Lung (tissue), 12 donors: Measurements from ENCODE around the gene ARHGAP15. TPM values are rescaled to one million over a fixed set of nuclear protein-coding genes. Genes with fewer than 3 reads are reported as not detected.
A peak's percentile ranks its signal among the peaks of the same experiment; 100 is the strongest.

Experiments used
- ATAC-seq: fragments of 200-7000 bp; cut with Tn5 transposase; one replicate; pipeline ENCODE4 v1.9.1; 2020; ENCODE audit warnings: moderate number of reproducible peaks; ENCODE audit not compliant: insufficient read depth, low FRiP score
- DNase-seq, 3 donors: peaks; one replicate each; pipeline ENCODE4 v3.0.0-alpha.2; 2013 to 2017
- H3K27ac ChIP-seq, 2 donors: one replicate each; pipeline ENCODE4 v1.5.1; 2013; ENCODE audit warnings: mild to moderate bottlenecking in 2 of 2, moderate library complexity in 2 of 2, control low read depth in 1 of 2, inconsistent platforms in 1 of 2, low read depth in 1 of 2, low read length in 1 of 2
- H3K27me3 ChIP-seq, 3 donors: one replicate each; pipeline ENCODE4 v1.5.1; 2013; ENCODE audit warnings: low read length in 2 of 3; ENCODE audit not compliant: control insufficient read depth in 3 of 3, insufficient read depth in 3 of 3
- H3K36me3 ChIP-seq, 4 donors: one replicate each; pipeline ENCODE4 v1.5.1; 2013; ENCODE audit warnings: low read length in 4 of 4, mild to moderate bottlenecking in 1 of 4, moderate library complexity in 1 of 4; ENCODE audit not compliant: control insufficient read depth in 4 of 4, insufficient read depth in 4 of 4
- H3K4me1 ChIP-seq, 5 donors: one replicate each; pipeline ENCODE4 v1.5.1; 2013; ENCODE audit warnings: low read length in 5 of 5, mild to moderate bottlenecking in 2 of 5, moderate library complexity in 1 of 5; ENCODE audit not compliant: control insufficient read depth in 5 of 5, insufficient read depth in 5 of 5
- H3K4me3 ChIP-seq: one replicate; pipeline ENCODE4 v1.5.1; 2013; ENCODE audit warnings: mild to moderate bottlenecking, control low read depth, moderate library complexity
- H3K9ac ChIP-seq, 2 donors: one replicate each; pipeline ENCODE4 v1.5.1; 2013; ENCODE audit warnings: low read length in 2 of 2, control low read depth in 1 of 2; ENCODE audit not compliant: insufficient read depth in 1 of 2
- H3K9me3 ChIP-seq, 4 donors: one replicate each; pipeline ENCODE4 v1.5.1; 2013; ENCODE audit warnings: low read length in 3 of 4, mild to moderate bottlenecking in 1 of 4, moderate library complexity in 1 of 4; ENCODE audit not compliant: control insufficient read depth in 4 of 4, insufficient read depth in 3 of 4
- CTCF ChIP-seq: IDR thresholded peaks from 2 replicates; pipeline ENCODE4 v1.5.1; 2012; ENCODE audit warnings: mild to moderate bottlenecking; ENCODE audit errors: control extremely low read depth, extremely low read depth
- WGBS, 2 donors: extraction: QIAGEN DNeasy Blood & Tissue Kit; methylation state at CpG; one replicate each; pipeline ENCODE4 v1.1.7; 2013; 5-methylcytosine and 5-hydroxymethylcytosine counted together
- polyA plus RNA-seq, 2 donors: library from polyadenylated mRNA; stranded (reverse); fragments of 200-250 nt; gene quantifications; one replicate each; pipeline ENCODE4 v1.2.1, GENCODE V29; 2013
- total RNA-seq, 2 donors: library from RNA; depleted of rRNA in 1 of 2; stranded (reverse); fragments of >200 nt in 1 of 2; gene quantifications; one replicate each; pipeline ENCODE4 v1.2.1, GENCODE V29; 2014 to 2021
- donor health status: control.
- donor health status: control.
- donor health status: Bipolar disorder and iron deficiency.
- donor health status: healthy.
- donor health status: DM: yes; HTN: yes; CAD: no.

ARHGAP15 gene
- total and polyA plus RNA-seq, 4 donors: 5.9 to 74.3 (median 13.2) TPM

GRCh38 chr2:143480086-143480485, 350.9 kb downstream of the ARHGAP15 start:
- H3K27ac ChIP-seq: no peak overlapping the region
- no peaks in the 10 kb centered on the region for H3K9me3 ChIP-seq
- H3K9ac ChIP-seq: no peak overlapping the region
- no peaks in the 10 kb centered on the region for H3K36me3 ChIP-seq
- ATAC-seq (no peak), DNase-seq (no peak)
- peaks cover 0 to 68% (median 25%) of the 10 kb centered on the region in 5 donors for H3K4me1 ChIP-seq
- H3K4me3 ChIP-seq: no peak overlapping the region
- no peak for TF ChIP-seq CTCF
- H3K27me3 ChIP-seq: no peaks in the 10 kb centered on the region
- 91 to 94% methylated on average over 2 of the region's 2 CpGs for WGBS, 2 donors

DNA sequence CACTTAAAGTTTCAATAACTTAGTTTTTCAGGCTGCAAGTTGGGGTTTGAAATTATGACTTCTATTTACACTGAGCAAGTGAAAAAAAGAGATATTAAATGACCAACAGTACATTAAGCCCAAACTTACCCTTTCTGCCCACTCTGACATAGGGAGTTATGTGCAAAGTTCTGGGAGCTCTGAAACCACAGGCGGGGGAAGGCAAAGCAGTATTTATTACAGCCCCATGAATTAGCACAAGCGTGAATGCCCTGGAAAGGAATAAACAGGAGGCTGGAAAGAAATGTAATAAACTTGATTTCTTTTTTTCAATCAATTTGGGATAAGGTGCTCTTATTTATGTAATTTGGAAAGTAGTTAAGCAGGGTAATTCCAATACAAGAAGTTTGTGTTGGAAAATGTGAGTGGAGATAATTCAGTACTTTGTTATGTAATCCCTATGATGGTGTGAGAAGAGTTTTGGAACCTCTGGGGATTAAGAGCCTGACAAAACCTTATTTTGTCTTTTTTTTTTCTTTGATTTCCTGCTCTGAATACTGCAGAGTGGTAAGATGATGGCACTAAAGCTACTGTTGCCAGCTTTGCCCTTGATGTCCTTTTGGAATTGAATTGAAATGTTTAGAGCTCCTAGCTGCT, 351.5 kb downstream of the ARHGAP15 start:
- H3K4me3 ChIP-seq: no peak overlapping the region
- H3K9ac ChIP-seq: peak overlapping the region in 1 of 2 donors; percentile 47
- WGBS, 2 donors: 86 to 97% methylated on average over 2 of the region's 2 CpGs
- H3K9me3 ChIP-seq: no peaks in the 10 kb centered on the region
- DNase-seq (peak in 2 of 3 donors; percentile 33 to 60), ATAC-seq (no peak)
- peaks cover 0 to 62% (median 18%) of the 10 kb centered on the region in 5 donors for H3K4me1 ChIP-seq
- no peak for TF ChIP-seq CTCF
- no peaks in the 10 kb centered on the region for H3K36me3 ChIP-seq
- H3K27ac ChIP-seq: peak overlapping the region in 1 of 2 donors; percentile 60
- H3K27me3 ChIP-seq: no peaks in the 10 kb centered on the region

DNA sequence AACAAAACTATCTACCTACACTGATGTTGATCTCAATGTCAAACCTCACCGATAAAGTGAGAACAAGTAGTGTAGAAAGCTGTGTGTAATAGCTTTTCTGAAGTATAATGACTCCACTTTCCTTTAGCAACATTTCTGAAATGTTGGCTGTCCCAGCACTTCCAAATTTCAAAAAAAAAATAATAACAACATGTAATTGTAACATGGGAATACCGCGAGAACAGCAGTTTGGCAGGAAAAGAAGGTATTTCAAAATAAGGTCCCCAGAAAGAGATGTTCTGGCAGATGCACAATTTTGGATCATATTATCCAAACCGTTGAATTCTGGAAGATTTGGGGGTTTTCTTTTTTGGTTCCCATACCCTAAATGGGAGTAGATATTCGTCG, 352.0 kb downstream of the ARHGAP15 start:
- peak overlapping the region in 1 of 2 donors; percentile 47 for H3K9ac ChIP-seq
- TF ChIP-seq CTCF: no peak
- peak in 2 of 3 donors; percentile 73 to 88 for DNase-seq
- peak overlapping the region in 1 of 2 donors; percentile 21 for H3K27ac ChIP-seq
- WGBS, 2 donors: 61 to 73% methylated on average over 6 of the region's 6 CpGs
- H3K4me3 ChIP-seq: no peak overlapping the region
- H3K27me3 ChIP-seq: no peaks in the 10 kb centered on the region
- H3K9me3 ChIP-seq: no peaks in the 10 kb centered on the region
- ATAC-seq: no peak
- no peaks in the 10 kb centered on the region for H3K36me3 ChIP-seq
- peaks cover 0 to 56% (median 15%) of the 10 kb centered on the region in 5 donors for H3K4me1 ChIP-seq

DNA sequence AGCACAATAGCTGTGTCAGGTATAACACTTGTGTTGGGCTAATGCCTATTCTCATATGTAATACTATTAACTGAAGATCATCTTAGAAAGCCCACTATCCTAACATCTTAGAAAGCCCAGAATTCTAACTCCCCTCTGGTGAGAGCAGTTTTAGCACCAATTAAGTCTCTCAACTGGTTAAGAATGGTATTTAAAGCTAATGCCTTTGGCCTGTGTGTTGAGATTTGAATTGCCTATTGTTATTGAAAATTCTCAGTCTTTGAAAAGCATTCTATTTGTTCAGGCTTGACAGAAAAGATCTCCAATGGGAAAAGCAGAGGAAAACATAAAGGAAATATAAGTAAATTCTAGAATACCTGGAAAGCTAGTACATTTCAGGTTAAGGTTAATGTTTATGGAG, 352.5 kb downstream of the ARHGAP15 start:
- Histone ChIP-seq H3K4me3 (no peak overlapping the region), H3K27ac (peak overlapping the region in 1 of 2 donors; percentile 21), H3K27me3 (no peaks in the 10 kb centered on the region), H3K4me1 (peaks cover 0 to 51% (median 11%) of the 10 kb centered on the region in 5 donors), H3K9me3 (no peaks in the 10 kb centered on the region), H3K9ac (peak overlapping the region in 1 of 2 donors; percentile 29), H3K36me3 (no peaks in the 10 kb centered on the region)
- TF ChIP-seq CTCF: no peak
- ATAC-seq: no peak
- no peak for DNase-seq
